Measurements from ENCODE around the gene CIROP. TPM values are rescaled to one million over a fixed set of nuclear protein-coding genes. Genes with fewer than 3 reads are reported as not detected.

CIROP gene
- total and polyA plus RNA-seq, 9 of the 15 experiments (the other 6 are each of a cell fraction or from before 2014, with no cell fraction given): not detected

DNA sequence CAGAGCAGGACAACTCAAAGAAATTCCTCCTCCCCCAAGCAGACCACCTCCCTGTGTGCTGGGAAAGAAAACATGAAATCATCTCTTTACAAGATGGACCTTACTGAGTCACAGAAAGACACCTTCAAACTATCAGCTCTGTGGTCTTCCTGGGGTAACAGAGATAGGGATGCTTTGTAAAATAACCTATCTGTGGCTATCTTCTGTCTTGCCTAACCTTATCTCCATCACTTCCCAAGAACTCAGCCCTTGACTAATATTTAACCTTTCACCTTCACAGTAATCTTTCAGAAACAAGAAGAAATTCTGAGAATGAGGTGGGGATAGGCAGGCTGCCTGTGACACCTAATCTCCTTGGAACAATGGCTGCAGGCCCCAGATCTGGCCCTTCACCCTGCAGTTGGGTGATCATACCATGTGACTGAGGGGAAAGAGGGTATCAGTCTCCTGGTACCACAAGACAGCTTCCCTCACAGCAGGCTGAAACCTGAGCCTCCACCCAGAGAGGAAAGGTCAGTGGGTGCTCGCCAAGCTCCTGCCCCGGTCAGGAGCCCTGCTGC lies 41.6 kb upstream of the CIROP start (continued):
- TF ChIP-seq, protein P1, sequence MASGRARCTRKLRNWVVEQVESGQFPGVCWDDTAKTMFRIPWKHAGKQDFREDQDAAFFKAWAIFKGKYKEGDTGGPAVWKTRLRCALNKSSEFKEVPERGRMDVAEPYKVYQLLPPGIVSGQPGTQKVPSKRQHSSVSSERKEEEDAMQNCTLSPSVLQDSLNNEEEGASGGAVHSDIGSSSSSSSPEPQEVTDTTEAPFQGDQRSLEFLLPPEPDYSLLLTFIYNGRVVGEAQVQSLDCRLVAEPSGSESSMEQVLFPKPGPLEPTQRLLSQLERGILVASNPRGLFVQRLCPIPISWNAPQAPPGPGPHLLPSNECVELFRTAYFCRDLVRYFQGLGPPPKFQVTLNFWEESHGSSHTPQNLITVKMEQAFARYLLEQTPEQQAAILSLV (tag; IDR thresholded peaks at IDR 0.05): no peak
- TF ChIP-seq ZNF668 (CRISPR knock-in tag; IDR thresholded peaks at IDR 0.05) (peak; percentile 85; the same call in 1 of the 2 replicates), ZNF282 (CRISPR knock-in tag; IDR thresholded peaks at IDR 0.05) (no peak), DPF2 (IDR thresholded peaks at IDR 0.05) (peak; percentile 97), KDM2B (CRISPR knock-in tag; IDR thresholded peaks at IDR 0.05) (no peak), ZNF174 (CRISPR knock-in tag; IDR thresholded peaks at IDR 0.05) (no peak), SREBF1 (IDR thresholded peaks at IDR 0.05; ENCODE audit: borderline replicate concordance, low read depth, low read length) (no peak), SLC30A9 (CRISPR knock-in tag; IDR thresholded peaks at IDR 0.05) (no peak), ZBED1 (IDR thresholded peaks at IDR 0.05) (no peak), TRIM24 (IDR thresholded peaks at IDR 0.05) (peak; percentile 95 to 97), IRF2 (CRISPR knock-in tag; IDR thresholded peaks at IDR 0.05) (no peak), POLR2B (IDR thresholded peaks at IDR 0.05; ENCODE audit: low read depth, partially characterized antibody) (no peak), SIN3A (IDR thresholded peaks at IDR 0.05; ENCODE audit: borderline replicate concordance in 2 of 2, control insufficient read depth in 1 of 2, low read depth in 2 of 2, low read length in 2 of 2) (no peak), SP1 (CRISPR knock-in tag; IDR thresholded peaks at IDR 0.05) (0 out of 2 replicates have a peak, but pooled peaks have one; percentile 23)
- TF ChIP-seq, protein P2, sequence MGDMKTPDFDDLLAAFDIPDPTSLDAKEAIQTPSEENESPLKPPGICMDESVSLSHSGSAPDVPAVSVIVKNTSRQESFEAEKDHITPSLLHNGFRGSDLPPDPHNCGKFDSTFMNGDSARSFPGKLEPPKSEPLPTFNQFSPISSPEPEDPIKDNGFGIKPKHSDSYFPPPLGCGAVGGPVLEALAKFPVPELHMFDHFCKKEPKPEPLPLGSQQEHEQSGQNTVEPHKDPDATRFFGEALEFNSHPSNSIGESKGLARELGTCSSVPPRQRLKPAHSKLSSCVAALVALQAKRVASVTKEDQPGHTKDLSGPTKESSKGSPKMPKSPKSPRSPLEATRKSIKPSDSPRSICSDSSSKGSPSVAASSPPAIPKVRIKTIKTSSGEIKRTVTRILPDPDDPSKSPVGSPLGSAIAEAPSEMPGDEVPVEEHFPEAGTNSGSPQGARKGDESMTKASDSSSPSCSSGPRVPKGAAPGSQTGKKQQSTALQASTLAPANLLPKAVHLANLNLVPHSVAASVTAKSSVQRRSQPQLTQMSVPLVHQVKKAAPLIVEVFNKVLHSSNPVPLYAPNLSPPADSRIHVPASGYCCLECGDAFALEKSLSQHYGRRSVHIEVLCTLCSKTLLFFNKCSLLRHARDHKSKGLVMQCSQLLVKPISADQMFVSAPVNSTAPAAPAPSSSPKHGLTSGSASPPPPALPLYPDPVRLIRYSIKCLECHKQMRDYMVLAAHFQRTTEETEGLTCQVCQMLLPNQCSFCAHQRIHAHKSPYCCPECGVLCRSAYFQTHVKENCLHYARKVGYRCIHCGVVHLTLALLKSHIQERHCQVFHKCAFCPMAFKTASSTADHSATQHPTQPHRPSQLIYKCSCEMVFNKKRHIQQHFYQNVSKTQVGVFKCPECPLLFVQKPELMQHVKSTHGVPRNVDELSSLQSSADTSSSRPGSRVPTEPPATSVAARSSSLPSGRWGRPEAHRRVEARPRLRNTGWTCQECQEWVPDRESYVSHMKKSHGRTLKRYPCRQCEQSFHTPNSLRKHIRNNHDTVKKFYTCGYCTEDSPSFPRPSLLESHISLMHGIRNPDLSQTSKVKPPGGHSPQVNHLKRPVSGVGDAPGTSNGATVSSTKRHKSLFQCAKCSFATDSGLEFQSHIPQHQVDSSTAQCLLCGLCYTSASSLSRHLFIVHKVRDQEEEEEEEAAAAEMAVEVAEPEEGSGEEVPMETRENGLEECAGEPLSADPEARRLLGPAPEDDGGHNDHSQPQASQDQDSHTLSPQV (IDR thresholded peaks at IDR 0.05): peak; percentile 80; the same call in 1 of the 2 replicates
- TF ChIP-seq, protein P3, sequence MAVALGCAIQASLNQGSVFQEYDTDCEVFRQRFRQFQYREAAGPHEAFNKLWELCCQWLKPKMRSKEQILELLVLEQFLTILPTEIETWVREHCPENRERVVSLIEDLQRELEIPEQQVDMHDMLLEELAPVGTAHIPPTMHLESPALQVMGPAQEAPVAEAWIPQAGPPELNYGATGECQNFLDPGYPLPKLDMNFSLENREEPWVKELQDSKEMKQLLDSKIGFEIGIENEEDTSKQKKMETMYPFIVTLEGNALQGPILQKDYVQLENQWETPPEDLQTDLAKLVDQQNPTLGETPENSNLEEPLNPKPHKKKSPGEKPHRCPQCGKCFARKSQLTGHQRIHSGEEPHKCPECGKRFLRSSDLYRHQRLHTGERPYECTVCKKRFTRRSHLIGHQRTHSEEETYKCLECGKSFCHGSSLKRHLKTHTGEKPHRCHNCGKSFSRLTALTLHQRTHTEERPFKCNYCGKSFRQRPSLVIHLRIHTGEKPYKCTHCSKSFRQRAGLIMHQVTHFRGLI (CRISPR knock-in tag; IDR thresholded peaks at IDR 0.05): no peak
- TF ChIP-seq, protein P4, sequence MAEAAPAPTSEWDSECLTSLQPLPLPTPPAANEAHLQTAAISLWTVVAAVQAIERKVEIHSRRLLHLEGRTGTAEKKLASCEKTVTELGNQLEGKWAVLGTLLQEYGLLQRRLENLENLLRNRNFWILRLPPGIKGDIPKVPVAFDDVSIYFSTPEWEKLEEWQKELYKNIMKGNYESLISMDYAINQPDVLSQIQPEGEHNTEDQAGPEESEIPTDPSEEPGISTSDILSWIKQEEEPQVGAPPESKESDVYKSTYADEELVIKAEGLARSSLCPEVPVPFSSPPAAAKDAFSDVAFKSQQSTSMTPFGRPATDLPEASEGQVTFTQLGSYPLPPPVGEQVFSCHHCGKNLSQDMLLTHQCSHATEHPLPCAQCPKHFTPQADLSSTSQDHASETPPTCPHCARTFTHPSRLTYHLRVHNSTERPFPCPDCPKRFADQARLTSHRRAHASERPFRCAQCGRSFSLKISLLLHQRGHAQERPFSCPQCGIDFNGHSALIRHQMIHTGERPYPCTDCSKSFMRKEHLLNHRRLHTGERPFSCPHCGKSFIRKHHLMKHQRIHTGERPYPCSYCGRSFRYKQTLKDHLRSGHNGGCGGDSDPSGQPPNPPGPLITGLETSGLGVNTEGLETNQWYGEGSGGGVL (CRISPR knock-in tag; IDR thresholded peaks at IDR 0.05): no peak
- TF ChIP-seq, protein P5, sequence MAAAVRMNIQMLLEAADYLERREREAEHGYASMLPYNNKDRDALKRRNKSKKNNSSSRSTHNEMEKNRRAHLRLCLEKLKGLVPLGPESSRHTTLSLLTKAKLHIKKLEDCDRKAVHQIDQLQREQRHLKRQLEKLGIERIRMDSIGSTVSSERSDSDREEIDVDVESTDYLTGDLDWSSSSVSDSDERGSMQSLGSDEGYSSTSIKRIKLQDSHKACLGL (CRISPR knock-in tag; IDR thresholded peaks at IDR 0.05; ENCODE audit: borderline replicate concordance, poor library complexity, severe bottlenecking): no peak

All from K562 (cell line).